ENCODE results near the gene ITPR1.

Gene ITPR1

GRCh38 chr3:4478261-4478660 is 14.9 kb upstream of the ITPR1 start:
- no peak for DNase-seq (ENCODE audit: low read depth in 2 of 2)

- DNase-seq (ENCODE audit: low read depth in 2 of 2) = no peak
Observed at GRCh38 chr3:4491855-4492207, 1.3 kb upstream of the ITPR1 start.

DNA sequence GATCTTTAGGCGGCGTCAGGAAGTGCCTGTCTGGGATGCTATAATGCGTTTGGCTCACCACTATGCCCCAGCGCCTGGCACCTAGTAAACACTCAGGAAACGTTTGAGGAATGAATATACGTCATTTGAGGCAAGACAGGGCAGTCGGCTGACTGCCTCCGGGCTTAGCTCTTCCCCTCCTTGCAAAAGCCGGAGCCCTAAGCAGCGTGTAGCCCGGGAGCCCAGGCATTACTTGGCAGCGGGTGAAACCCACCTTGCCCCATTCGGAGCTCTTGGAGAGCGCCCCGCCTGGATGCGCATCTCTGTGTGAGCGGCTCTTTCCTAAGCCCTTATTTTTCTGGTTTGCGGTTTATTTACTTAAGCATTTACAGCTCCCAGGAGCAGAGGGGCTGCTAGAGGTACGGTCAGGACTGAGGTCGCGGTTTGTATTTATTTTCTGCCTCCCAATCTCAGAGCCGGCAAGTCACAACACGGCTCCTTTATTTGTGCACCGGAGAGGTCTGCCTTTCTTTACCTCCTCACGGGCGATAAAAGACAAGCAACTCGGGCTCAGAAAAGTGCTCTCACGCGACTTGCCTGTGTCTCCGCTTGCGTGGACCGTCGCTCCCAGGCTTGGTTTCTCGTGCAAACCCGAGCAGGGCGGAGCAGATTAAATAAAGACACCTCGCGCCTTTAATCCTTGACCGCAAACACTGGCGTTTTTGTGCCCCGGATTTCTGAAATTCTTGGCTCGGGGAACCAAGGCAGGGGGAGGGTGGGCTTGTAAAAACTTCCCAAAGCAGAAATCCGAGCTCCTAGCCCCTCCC is 737 bp upstream of the ITPR1 start:
- no peak for DNase-seq (ENCODE audit: low read depth in 2 of 2)

DNA sequence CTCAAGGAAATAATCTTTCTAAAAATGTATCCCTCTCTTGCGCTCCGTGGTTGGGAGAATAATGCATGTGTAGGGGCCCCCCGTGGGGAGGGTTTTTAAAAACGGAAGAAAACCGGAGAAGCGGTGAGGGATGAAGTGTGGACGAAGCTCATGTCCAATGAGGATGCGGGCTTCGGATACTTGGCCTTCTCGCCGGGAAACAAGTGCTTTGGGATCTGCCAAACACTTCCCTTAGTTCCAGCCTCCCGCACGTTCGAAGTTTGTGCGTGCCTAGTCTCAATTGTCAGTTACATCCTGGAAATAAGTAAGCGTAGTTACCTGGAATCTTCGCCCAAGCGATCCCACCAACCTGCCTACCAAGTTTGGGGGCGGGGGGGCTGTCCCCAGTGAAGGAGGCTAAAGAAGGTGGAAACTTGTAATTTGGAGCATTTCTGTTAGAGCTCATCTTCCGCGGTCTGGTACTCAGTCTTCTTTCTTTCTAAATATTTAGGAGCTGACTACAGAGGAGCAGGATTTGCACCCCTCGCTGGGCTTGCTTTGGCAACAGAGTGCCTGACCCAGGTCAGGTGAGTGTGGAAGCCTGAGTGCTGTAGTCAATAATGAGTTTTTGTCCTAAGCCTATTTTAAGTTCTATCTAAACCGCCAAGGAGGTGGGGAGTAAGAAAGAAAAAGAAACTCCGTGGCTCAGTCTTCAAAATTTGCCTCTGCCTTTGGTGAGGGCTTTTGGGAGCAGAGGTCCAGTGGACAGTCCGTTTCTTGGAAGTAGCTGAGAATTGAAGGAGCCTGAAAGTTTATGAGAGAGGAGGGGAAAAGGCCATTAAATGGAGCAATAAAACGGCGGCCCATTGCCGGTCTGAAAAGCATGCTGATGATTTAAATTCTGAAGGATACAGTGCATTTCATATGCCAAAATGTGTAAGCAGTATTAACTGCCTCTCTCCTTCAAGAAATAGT is 1.1 kb downstream of the ITPR1 start:
- DNase-seq (ENCODE audit: low read depth in 2 of 2) = no peak

DNA sequence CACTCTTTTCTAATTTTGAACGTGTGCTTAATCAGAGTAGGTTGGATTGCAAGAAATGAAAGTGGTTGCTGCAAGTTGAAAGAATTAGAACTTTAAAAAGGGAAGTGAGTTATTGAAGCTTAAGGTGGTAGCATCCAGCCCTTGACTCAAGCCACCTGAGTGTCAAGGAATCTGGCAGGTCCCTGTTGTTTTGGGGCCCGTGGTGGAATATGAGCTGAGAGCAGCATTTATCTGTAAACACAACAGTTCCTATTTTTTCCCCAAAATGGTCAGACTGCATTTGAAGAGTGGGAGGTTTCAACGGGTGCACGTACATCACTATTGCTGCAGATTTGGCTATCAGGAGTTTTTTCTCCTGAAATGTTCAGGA is 1.7 kb downstream of the ITPR1 start:
- DNase-seq (ENCODE audit: low read depth in 2 of 2) = no peak

GRCh38 chr3:4495294-4496086 is 2.3 kb downstream of the ITPR1 start:
- DNase-seq (ENCODE audit: low read depth in 2 of 2) = no peak

- DNase-seq (ENCODE audit: low read depth in 2 of 2) = no peak
Observed at GRCh38 chr3:4496087-4496452, 2.9 kb downstream of the ITPR1 start.

DNA sequence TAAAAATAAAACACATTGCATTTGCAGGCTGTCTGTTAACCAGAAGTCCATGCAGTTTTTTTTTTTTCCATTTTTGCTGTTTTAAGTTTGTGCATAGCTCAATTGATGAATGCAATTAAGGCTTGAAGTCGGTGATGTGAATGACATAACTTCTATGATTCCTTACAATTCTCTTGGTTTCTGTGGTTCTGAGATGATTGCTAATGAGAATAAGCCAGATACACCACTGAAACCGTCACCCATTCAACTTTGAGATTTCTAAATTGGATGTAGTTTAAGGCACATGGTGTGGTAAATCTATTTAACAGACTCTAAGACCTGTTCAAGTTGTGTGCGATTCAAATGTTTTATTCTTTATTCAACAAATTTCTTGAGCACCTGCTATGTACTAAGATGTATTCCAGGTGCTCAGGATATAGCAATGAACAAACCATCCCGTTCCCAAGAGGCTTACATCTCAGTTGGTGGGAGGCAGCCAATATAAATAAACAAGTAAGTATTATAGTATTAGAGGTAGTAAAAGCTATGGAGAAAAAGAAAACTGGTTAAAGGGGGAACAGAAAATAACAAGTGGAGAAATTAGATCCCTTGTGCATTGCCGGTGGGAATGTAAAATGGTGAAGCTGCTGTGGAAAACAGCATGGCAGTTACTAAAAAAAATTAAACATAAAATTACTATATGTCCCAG is 4.0 kb downstream of the ITPR1 start:
- DNase-seq (ENCODE audit: low read depth in 2 of 2) = no peak

GRCh38 chr3:4497843-4498324 is 4.7 kb downstream of the ITPR1 start:
- no peak for DNase-seq (ENCODE audit: low read depth in 2 of 2)

DNA sequence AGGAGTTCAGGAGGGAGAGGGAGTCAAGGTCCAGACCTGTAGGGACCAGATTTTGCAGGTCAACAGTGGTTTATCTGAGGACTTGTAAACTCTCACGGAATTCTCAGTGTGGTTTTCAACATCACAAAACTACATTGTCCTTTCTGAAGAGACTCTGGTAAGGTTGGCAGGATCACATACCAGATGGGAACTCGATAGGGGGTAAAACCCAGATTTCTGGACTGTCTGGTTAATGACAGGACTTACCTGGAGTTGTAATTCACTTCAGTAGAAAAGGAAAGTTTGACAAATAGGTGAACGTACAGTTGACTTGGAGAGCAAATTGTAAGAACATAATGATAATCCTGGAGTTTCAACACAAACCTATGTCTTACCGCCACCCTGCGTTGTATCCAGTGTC is 5.3 kb downstream of the ITPR1 start:
- no peak for DNase-seq (ENCODE audit: low read depth in 2 of 2)

- DNase-seq (ENCODE audit: low read depth in 2 of 2) = no peak
Observed at GRCh38 chr3:4501437-4501836, 8.3 kb downstream of the ITPR1 start.

GRCh38 chr3:4501927-4502326 is 8.8 kb downstream of the ITPR1 start:
- no peak for DNase-seq (ENCODE audit: low read depth in 2 of 2)

GRCh38 chr3:4503050-4503449 is 9.9 kb downstream of the ITPR1 start:
- DNase-seq (ENCODE audit: low read depth in 2 of 2) = no peak

DNA sequence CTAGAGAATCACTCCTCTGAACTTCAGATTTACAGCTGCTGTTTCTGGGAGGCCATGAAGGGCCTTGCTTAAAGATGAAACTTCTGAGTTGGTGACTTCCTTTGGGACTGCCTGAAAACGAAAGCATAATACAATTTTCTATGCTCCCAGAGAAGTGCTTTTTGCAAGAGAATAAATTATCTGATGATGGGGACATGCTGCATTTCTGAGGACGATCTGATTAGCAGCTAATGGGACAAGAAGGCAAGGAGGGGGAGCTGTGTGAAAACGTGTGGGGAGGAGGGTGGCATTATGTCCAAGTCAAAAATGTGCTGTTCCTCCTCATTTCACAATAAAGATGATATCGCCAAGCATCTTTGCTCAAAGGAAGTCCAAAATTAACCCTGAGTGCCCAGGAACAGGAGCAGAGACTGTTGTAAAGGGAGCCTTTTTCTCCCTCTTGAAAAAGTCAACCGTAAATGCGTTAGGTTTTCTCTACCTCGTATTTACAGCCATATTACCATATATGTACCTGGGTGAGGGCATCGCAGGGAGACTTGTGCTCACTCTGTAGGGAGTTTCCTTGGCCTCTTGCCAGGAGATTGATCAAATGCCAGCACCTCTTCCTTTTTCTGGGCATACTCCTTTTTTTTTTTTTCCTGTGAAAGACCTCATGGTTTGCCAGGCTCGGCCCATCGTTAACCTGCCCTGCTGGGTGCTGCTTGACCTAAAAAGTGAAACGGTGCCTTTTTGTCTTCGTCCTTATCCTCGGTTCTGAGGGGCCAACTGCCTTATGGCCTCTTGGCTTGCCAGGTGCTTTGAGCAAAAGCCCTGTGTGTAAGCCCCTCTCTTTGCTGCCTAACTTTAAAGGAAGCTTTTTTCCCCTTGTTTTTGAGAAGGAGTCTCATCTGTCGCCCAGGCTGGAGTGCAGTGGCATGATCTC is 11.5 kb downstream of the ITPR1 start:
- DNase-seq (ENCODE audit: low read depth in 2 of 2) = no peak

DNA sequence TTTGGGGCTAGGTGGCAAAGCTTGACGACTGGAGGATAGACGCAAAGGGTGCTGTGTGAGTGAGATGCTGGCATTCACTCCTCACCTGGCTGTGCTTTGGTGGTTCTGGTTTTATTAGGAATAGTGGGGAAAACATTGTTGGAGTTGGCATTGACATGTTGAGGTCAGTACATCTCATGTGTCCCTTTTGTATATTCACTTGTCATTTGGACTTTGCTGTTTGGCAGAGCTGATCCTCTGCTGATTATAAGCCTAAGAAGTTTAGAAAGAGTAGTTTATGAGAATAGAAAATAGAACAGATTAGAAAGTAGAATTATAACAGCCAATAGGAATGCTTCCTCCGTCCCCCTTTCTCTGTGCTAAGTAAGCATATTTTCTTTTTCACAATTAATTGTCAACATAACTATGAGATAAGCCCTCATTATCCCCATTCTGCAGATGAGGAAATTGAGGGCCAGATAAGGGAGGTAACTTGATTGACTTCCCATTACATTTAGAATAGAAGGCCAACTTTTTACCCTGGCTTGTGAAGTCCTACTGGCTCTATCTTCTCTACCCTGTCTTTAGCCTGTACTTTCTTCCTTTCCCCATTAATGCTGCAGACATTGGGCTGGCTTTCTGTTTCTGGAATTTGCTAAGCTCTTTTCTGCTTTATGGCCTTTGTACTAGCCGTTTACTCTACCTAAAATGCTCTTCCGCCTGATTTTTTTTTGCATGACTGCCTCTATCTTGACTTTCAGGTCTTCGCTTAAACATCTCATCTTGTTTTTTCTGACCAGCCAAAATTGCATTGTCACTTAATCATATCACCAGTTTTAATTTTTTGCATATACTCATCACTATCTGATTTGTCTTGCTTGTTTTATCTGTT is 12.8 kb downstream of the ITPR1 start:
- no peak for DNase-seq (ENCODE audit: low read depth in 2 of 2)

DNA sequence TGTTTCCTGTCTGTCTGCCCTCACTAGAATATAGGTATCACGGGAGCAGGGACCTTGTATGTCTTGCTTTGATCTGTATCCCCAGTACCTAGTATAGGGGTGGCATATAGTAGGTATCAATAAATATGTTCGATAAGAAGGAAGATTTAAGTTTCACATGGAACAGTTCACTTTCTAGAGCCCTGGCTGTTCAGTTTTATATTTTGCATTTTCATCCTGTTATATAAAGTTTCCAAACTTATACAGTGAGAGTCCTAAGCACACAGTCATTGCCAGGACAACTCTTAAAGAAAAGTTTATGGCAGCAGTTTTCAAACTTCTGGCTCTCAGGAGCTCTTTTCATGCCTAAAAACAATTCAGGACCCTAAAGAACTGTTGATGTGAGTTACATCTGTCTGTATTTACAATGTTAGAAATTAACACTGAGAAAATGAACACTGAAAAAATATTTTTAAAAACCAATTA is 13.4 kb downstream of the ITPR1 start:
- no peak for DNase-seq (ENCODE audit: low read depth in 2 of 2)

DNA sequence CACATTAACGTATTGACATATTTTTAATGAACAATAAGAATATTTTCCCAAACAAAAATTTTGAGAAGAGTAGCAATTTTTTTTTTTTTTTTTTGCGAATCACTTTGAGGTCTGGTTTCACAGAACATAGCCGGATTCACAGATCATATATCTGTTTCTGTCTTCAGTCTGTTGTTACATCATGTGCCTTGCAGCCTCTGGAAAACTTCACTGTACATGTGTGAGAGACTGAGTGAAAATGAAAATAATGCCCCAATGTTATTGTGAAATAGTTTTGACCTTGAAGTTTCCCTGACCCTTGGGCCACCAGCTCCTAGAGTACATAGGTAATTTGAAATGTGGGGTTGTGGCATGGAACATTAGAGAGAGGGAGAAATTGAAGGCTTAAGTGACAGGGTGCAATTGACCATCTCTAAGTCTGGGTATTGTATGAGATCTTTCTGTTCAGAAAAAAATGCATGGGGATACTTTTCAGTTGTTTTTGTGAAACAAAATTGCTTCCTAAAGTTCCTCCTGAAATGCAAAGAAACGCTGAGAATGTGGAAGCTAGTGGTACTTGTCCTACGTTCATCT is 14.0 kb downstream of the ITPR1 start:
- no peak for DNase-seq (ENCODE audit: low read depth in 2 of 2)

DNA sequence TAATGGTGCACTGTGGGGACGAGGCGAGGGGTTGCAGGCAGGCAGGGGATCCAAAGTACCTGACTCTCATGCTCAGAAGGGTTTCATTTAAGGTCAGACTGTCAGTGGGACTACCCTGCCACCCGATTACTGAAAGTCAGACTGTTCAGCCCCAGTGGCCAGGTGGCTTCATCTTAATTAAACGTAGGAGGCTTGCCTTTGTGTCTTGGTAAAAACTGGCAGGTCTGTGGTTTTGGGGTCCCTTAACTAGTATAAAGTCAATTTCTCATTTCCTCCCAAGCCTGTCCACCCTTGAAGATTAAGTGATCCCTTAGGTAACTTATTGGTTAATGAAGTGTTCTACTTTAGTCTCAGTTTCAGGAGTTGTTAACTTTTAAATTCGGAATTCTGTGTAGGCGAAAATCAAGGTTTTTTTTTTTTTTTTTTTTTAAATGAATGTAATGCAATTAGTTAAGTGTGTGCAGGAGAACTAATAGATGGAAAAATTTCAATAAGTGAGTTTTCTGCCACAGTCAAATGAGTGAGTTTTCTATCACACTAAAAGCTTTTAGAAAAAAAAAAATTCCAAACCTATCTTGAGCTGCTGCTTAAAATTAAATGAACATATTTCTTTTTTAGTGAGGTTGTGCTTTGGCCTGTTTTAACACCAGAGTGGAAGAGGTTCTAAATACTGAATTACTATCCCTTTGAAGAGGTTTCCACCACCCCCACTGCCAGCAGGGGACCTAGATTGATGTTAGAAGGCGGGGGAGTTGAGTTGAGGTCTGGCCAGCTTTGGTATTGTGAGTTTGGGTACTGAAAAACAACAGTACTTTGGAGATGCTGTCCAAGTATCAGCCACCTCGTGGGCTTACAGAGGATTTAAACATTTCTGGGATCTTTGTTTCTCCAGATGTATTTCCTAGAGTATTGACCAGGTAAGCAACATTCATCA is 15.2 kb downstream of the ITPR1 start:
- no peak for DNase-seq (ENCODE audit: low read depth in 2 of 2)

Data from stimulated activated CD4-positive, alpha-beta T cell treated with anti-CD3 and anti-CD28 coated beads, Interleukin-1b, Interleukin-23, amount 100 ng/mL, for 1 hour (primary cell).